Suppressor macrophage treated with lipopolysaccharide for 1 hour (primary cell): ENCODE data around the gene LARP4.
"Not testable (repeated sequence)": the region's sequence is repeated elsewhere in the genome, so short reads cannot be mapped to it uniquely, and the experiment has no call there.

Source experiments
- DNase-seq, 3 donors: peaks; one replicate each; pipeline ENCODE4 v3.0.0-alpha.2; 2020 to 2022

Gene LARP4

DNA sequence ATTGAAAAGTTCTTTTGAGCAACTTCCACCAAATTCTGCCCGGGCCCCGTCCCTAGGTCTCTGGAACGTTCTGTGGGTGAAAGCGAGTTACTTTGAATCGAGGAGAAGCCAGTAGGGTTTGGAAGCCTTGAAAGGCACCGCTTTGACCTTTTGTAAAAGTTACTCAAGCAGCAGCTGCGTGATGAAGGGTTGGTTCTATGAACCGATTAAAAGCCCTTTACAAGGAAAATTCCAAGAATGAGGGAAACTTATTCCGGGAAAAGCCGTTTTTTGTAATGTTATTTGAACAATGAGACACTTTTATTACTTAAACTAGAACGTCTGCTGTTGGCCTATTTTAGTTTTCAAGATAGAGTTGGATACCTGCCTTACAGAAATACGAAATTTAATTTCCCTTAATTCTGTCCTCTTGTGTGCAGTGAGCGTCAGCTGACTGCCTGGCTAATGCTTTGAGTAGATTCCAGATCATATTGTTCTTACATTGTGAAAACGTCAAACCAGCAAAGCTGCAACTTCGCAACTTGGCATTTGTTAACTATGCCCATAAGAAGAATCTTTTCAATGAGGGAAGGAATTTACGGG lies 906 bp downstream of the LARP4 start:
- DNase-seq = peak; percentile 36 to 47 (median 47)

DNA sequence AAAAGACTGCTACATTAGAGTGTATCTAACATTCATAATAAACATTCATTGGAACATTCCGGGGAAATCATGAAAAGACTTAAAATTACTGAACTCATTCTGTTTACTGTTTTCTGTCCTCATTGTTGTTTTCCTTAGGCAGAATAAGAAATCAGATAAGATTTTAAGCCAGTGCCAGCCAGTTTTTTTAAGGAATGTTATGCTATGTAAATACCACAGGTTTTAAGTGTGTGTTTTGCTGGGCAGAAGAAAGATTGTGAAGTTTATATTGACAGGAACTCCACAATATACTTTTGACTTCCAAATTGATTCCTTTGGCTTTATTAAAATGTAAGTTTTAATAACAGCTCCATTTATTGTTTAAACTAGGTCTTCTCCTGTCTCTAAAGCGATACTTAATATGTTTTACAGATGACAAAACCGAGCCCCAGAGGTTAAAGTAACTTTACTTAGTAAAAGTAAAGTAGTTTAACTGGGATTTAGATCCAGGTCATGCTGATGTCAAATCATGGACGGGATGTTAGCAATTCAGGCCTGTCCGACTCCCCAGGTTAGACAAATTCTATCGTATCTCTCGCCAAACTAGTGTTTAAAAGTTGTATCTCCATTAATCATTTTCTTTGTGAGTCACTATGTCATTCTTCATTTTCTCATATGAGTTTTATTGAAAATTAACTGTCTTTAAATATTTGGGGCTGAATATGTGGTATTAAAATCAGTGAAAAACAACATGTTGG lies 1.7 kb downstream of the LARP4 start:
- DNase-seq = no peak

DNA sequence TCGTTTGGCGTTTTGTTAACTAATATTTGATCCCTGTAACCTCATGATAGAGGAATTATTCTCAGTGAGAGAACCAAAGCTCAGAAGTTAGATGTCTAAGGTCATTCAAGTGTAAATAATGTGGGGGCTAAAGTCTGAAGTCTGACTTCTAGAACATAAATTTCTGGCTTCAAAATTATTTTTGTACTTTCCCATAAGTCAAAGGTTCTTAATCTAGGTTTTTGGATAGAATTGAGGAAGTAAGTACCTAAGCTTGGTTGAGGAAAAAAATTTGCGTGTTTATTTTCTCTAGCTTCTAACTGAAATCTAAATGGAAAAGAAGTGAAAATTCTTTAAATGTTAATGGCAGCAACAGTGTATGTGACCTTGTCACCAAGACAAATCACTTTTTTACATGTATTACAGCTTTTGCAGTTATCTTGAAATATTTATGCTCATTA lies 2.3 kb downstream of the LARP4 start:
- peak in 2 of 3 donors; percentile 16 to 49 for DNase-seq

DNA sequence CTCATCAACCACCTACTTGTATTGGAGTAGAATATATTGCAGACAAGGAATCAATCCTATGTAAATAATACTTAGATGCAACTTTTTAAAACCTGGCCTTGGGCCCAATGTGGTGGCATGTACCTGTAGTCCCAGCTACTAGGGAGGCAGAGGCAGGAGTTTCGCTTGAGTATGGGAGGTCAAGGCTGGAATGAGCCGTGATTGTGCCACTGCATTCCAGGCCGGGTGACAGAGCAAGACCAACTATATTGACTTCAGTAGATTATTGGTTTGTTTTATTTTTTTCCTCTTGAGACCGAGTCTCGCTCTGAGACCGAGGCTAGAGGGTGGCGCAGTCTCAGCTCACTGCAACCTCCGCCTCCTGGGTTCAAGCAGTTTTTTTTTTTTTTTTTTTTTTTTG lies 3.6 kb downstream of the LARP4 start:
- no peak for DNase-seq

DNA sequence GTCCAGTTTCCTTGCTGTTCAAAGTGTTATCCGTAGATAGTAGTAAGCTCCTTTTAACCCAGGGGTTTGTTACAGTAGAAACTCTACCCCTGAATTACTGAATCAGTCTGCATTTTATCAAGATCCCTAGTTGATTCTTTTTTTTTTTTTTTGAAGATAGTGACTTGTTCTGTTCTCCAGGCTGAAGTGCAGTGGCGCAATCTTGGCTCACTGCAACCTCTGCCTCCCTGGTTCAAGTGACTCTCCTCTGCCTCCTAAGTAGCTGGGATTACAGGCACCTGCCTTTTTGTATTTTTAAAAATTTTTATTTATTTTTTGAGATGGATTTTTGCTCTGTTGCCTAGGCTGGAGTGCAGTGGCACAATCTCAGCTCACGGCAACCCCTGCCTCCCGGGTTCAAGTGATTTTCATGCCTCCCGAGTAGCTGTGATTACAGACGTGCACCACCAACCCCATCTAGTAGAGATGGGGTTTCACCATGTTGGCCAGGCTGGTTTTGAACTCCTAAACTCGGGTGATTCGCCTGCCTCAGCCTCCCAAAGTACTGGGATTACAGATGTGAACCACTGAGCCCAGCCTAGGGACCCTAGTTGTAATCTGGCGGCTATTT lies 10.5 kb downstream of the LARP4 start:
- no peak for DNase-seq

DNA sequence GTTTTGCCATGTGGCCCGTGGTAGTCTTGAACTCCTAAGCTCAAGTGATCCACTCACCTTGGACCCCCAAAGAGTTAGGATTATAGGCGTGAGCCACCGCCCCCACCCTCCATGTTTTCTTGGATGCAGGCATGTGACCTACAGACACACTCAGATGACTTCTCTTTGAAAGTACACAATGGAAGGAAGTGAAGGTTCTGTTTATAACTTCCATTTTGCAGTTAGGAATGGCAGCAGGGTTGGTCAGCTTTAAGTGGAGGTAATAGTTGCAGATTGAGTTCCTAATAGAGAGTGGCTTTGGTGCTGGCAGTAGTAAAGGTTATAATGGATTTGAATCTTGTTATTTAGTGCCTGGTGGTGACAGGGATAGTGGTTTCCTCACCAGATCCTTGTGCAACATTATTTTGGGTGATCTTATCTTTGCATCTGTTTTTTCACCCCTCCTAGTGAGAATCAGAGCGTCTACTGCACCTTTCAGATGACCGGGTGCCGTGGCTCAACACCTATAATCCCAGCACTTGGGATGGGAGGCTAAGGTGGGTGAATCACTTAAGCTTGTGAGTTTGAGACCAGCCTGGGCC lies 15.3 kb downstream of the LARP4 start:
- DNase-seq = no peak

DNA sequence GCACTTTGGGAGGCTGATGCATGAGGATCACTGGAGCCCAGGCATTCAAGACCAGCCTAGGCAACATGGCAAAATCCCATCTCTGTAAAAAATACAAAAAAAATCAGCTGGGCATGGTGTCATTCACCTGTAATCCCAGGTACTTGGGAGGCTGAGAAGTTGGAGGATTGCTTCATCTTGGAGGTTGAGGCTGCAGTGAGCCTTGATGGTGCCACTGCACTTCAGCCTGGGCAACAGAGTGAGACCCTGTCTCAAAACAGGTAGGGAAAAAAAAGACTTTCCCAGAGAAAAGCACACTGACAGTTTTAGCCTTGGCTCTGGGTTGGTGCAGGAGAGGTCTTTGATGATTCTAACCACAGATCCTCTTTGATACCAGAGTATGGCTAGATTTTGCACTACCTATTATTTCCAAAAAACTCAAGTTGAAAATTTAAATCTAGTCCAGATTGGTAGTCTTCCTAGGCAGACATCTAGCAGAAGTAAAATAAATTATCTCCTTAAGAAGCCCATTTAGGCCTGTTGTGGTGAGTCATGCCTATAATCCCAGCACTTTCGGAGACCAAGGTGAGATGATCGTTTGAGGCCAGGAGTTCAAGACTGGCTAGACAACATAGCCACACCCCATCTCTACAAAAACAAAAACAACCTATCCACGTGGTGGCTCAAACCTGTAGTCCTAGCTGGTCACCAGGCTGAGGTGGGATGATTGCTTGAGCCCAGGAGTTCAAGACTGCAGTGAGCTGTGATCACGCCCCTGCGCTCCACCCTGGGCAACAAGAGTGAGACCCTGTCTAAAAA lies 18.6 kb downstream of the LARP4 start:
- DNase-seq = no peak

DNA sequence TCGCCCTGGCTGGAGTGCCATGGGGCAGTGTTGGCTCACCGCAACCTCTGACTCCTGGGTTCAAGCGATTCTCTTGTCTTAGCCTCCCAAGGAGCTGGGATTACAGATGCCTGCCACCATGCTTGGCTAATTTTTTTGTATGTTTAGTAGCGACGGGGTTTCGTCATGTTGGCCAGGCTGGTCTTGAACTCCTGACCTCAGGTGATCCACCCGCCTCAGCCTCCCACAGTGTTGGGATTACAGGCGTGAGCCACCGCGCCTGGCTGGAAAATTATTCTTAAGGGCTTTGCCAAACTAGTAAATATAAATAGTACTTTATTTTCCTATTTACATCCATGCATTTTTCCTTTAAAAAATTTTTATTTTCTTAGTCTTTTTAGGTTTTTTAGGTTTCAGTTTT lies 22.2 kb downstream of the LARP4 start:
- DNase-seq = not testable (repeated sequence)

DNA sequence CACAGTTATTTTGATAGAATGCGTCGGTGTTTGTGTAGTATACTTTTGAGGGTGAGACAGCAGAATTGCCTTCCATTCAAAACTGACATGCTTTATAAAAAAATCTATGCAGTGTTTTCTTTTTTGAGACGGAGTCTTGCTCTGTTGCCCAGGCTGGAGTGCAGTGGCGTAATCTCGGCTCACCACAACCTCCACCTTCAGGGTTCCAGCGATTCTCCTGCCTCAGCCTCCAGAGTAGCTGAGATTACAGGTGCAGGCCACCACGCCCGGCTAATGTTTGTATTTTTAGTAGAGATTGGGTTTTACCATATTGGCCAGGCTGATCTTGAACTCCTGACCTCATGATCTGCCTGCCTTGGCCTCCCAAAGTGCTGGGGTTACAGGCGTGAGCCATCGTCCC lies 22.7 kb downstream of the LARP4 start:
- DNase-seq = not testable (repeated sequence)

DNA sequence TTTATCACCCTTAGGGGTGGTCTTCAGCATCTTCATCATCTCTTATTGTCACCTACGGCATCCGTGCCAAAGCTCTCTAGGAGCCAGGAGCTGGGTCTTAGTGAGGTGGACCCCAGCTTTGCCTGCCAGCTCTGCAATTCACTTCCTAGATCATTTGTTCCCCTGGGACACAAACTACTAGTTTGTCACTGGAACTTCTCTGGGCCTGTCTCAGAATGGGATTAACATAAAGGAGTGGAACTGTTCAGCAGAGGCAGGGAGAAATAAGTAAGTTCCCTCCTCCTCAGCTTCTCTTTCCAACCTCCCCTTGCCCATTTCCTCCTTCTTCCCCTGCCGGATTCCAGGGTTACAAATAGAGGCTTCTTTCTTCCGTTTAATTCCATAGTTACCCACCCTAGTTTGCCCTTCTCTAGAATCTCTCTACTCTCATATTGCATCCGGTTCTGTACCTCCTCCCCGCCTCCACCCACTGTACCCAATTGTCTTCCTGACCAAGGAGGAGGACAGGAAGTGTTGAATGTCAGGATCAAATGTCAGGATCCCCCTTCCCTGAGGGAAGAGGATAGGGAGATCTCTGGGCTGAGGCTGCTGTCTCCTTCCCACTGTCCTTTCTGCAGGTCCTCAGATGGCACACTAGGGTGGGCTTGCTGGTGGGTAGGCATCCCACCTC lies 25.0 kb downstream of the LARP4 start:
- DNase-seq = no peak

DNA sequence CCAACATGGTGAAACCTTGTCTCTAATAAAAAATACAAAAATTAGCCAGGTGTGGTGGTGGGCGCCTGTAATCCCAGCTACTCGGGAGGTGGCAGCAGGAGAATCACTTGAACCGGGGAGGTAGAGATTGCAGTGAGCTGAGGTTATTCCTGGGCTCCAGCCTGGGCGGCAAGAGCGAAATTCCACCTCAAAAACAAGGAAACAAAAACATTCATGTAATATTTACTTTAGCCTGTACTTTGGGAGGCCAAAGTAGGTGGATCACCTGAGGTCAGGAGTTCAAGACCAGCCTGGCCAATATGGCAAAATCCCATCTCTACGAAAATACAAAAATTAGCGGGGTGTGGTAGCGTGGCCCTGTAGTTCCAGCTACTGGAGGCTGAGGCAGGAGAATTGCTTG lies 31.0 kb downstream of the LARP4 start:
- DNase-seq = not testable (repeated sequence)

DNA sequence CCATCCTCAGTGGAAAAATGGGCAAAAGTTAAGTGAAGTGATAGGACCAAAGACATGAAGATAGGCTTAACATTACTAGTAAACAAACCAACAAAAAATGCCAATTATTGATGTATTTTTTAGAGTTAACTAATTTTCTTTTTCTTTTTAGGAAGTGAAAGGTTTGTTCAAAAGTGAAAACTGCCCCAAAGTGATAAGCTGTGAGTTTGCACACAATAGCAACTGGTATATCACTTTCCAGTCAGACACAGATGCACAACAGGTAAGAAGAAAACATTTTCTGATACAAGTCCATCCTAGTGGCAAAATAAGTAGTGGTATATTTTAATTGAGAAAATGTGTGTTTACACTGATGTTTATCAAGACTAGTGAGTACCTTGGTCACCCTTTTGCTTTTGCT lies 39.6 kb downstream of the LARP4 start:
- DNase-seq = no peak

DNA sequence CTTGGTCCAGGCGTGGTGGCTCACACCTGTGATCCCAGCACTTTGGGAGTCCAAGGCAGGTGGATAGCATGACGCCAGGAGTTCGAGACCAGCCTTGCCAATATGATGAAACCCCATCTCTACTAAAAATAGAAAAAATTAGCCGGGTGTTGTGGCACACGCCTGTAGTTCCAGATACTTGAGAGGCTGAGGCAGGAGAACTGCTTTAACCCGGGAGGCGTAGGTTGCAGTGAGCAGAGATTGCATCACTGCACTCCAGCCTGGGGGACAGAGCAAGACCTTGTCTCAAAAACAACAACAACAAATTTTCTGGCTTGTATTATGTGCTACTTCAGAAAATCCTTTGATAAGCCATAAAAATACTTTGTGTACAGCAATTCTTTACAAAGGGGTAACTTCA lies 41.1 kb downstream of the LARP4 start:
- DNase-seq = no peak

DNA sequence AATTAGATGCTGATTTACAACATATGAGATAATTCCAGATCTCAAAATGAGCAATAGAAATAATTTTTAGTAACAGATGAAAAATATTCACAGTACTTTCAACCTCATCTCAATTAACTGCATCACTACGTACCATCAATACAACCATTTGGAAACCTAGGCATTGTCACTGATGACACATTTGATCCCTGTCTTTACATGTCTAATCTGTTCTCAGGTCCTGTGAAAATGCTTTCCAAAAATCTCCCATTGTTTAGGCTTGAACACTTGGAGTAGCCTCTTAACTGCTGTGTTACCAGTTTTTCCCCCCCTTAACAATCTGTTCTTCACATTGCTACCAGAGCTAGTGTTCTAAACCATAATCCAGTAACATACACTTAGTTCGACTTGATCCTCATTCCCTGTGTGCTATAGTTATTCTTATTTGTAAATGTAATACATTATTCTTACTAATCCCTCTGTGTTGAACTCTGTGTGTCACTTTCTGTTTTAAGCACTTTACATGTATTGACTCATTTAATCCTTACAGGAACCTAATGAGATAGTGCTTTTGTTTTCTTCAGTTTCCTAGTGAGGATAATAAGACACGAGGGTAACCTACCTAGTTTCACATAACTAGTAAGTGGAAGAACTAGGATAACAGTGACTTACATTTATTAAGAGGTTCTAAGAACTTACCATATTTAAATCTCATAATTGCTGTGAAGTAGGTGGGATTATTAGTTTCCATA lies 41.7 kb downstream of the LARP4 start:
- no peak for DNase-seq

DNA sequence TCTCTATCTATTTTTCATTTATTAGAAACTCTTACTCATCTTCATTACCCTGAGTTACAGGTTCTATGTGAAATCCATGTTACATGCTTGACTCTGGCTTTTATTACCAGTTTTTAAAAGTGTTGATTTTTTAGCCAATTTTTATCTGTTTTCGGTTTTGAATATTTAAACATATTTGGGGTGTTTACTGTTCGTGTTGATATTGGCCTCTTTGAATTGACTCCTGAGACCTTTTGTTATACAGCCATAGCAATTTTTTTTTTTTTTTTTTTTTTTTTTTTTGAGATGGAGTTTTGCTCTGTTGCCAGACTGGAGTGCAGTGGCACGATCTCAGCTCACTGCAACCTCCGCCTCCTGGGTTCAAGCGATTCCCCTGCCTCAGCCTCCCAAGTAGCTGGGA lies 49.0 kb downstream of the LARP4 start:
- not testable (repeated sequence) for DNase-seq

DNA sequence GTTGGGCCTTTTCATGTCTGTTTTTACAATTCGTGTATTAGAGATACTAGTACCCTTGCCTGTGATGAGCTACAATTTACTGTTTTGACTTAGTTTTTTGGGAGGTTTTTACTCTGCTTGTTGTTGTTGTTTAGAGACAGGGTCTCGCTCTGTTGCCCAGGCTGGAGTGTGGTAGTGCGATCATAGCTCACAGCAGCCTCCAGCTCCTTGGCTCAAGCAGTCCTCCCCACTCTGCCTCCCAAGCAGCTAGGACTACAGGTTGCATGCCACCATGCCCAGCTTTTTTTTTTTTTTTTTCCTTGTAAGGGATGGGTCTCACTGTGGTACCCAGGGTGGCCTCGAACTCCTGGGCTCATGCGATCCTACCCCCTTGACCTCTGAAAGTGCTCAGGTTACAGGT lies 52.1 kb downstream of the LARP4 start:
- DNase-seq = no peak

DNA sequence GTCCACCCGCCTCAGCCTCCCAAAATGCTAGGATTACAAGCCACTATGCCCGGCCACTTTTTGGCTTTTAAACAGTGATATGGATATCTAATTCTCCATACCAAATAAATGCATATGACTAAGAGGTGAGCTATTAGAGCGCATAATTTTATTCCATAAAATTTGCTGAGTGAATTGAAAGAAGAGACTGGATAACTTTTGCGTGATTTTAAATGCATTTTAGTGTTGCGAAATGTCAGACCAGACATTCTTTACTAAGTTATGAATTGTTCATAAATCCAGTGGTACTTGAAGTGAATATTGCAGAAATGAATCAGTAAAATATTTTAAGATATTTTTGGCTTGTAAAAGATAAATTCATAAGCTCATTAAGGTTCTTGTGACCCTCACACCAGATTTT lies 53.2 kb downstream of the LARP4 start:
- no peak for DNase-seq

DNA sequence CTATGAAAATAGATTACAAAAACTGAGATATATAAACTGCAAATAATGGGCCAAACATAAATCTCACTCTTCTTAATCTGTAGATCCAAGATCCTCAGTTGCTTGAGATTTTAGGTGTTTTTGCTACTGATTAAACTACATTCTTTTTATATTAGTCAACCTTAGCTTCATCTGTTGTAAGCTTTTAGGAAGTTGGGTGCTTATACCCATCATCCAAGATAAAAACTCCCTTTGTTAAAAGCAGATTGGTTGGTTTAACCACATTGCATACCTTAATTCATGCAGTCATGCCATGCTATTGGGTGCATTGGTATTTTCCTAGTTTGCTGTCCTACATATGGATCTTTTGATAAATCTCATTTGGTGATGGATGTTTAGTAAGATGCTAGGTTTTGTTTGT lies 57.9 kb downstream of the LARP4 start:
- DNase-seq = no peak

DNA sequence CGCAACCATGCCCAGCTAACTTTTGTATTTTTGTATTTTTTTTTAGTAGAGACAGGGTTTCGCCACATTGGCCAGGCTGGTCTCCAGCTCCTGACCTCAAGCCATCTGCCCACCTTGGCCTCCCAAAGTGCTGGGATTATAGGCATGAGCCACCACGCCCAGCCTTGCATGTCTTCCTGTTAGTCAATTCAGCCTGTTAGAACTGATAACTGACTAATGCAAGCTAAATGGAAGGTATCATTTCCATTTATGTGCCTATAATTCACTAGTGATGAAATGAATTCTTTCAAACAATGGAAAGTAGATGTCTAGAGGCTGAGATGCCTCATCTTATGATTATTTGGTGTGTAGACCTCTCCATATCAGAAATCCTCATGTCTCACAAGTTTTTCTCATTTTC lies 66.8 kb downstream of the LARP4 start:
- no peak for DNase-seq

DNA sequence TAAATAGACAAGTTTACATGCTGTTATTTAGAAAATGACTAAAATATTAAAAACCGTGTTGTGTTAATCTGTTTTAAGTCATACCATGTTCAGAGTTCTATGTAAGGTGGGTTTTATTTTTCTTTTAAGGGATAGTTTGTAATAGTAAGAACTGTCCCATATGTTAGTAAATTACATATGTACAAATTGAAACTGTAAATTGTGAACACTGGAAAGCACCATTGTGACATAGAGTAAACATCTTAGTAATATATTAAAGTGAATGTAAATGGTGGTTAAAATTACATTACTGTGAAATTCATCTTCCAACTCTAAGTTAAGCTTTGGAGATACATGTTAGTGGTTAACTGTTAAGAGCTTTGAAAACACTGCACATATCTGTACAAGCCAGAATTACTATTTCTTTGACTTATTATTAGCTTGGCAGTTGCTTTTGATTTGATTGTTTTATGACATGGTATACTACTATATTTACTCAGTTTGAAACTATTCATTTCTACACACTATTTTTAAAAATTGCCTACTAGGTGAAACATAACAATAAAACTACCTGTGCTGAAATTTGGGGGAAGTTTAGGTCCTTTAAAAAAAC lies 76.7 kb downstream of the LARP4 start:
- no peak for DNase-seq

DNA sequence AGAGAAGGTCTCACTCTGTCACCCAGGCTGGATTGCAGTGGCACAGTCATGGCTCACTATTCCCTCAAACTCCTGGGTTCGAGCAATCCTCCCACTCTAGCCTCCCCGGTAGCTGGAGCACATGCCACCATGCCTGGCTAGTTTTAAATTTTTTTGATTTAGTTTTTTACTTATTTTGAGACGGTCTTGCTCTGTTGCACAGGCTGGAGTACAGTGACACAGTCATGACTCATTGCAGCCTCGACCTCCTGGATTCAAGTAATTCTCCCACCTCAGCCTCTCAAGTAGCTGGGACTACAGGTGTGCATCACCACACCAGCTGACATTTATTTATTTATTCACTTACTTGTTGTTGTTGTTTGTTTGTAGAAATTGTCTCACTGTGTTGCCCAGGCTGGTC lies 81.9 kb downstream of the LARP4 start:
- DNase-seq = no peak

DNA sequence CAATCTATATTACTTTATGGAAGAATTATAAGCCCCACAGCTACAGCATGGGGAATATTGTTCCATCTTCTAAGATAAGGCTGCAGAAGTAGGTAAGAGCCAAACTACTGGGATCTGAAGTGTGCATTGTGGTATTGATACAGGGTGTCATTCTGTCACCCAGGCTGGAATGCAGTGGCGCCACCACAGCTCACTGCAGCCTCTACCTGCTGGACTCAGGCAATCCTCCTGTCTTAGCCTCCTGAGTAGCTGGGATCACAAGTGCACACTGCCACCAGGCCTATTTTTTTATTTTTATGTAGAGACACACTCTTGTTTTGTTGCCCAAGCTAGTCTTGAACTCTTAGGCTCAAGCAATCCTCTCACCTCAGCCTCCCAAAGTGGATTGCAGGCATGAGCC lies 82.8 kb downstream of the LARP4 start:
- no peak for DNase-seq
